Vagina (tissue), 2 donors: Measurements from ENCODE around the gene ST8SIA2. TPM values are rescaled to one million over a fixed set of nuclear protein-coding genes. Genes with fewer than 3 reads are reported as not detected.

Source experiments
- DNase-seq, 2 donors: peaks; one replicate each; pipeline ENCODE4 v3.0.0-alpha.2; 2017; ENCODE audit errors: extremely low spot score in 2 of 2
- H3K27ac ChIP-seq: fragments of 200-600 bp; sonication (generic); one replicate; pipeline ENCODE4 v1.5.1; 2019
- H3K27me3 ChIP-seq: fragments of 200-600 bp; sonication (generic); one replicate; pipeline ENCODE4 v1.5.1; 2019
- H3K36me3 ChIP-seq, 2 donors: fragments of 200-600 bp; sonication (generic); one replicate each; pipeline ENCODE4 v1.5.1; 2017 to 2019
- H3K4me1 ChIP-seq: fragments of 200-600 bp; sonication (generic); one replicate; pipeline ENCODE4 v1.5.1; 2019
- H3K4me3 ChIP-seq, 2 donors: fragments of 200-600 bp; sonication (generic); 1 replicate in 1 of 2; 2 replicates in 1 of 2; pipeline ENCODE4 v1.5.1; 2016 to 2019
- H3K9me3 ChIP-seq: fragments of 200-600 bp; sonication (generic); one replicate; pipeline ENCODE4 v1.5.1; 2019
- POLR2A ChIP-seq, 2 donors: fragments of 450-650 bp; IDR thresholded peaks; one replicate each; pipeline ENCODE4 v1.6.1; 2017; ENCODE audit warnings: antibody characterized with exemption in 2 of 2, mild to moderate bottlenecking in 2 of 2, moderate library complexity in 2 of 2
- POLR2AphosphoS5 ChIP-seq, 2 donors: sonication (generic); formaldehyde crosslinking; IDR thresholded peaks; one replicate each; pipeline ENCODE4 v1.9.0; 2017; ENCODE audit warnings: antibody characterized with exemption in 2 of 2, mild to moderate bottlenecking in 2 of 2, low read depth in 1 of 2; ENCODE audit not compliant: insufficient read depth in 1 of 2
- intact Hi-C: fragments of 100-400 bp; cut with DNase I; formaldehyde crosslinking; loops from one replicate; pipeline ENCODE4 v1.15.1; 2023
- total RNA-seq: library from RNA; depleted of rRNA; stranded (reverse); fragments of >200 nt; gene quantifications from one replicate; pipeline ENCODE4 v1.2.3, GENCODE V29; 2016
- TF ChIP-seq, protein P1 (sequence below), 3 experiments: fragments of 450-650 bp in 2 of 3; fragments of 200-600 bp in 1 of 3; sonication (generic) in 1 of 3; IDR thresholded peaks; one replicate each; pipeline ENCODE4 v1.5.1; 2017 to 2019; ENCODE audit warnings: antibody characterized with exemption in 3 of 3, mild to moderate bottlenecking in 2 of 3, moderate library complexity in 2 of 3

Gene ST8SIA2
- total RNA-seq, 1 donor from 2014 or later, result not detected

DNA sequence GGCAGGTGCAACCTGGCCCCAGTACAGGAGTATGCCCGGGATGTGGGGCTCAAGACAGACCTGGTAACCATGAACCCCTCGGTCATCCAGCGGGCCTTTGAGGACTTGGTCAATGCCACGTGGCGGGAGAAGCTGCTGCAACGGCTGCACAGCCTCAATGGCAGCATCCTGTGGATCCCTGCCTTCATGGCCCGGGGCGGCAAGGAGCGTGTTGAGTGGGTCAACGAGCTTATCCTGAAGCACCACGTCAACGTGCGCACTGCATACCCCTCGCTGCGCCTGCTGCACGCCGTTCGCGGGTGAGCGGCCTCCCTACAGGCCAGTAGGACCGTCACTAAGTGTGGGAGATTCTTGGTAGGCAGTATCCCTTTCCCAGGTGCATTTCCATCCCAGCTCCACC is 51.0 kb downstream of the ST8SIA2 start:
- TF ChIP-seq POLR2A (IDR thresholded peaks at IDR 0.05), result no peak
- TF ChIP-seq POLR2AphosphoS5 (IDR thresholded peaks at IDR 0.05; ENCODE audit: insufficient read depth in 1 of 2, low read depth in 1 of 2), result no peak
- TF ChIP-seq, protein P1, sequence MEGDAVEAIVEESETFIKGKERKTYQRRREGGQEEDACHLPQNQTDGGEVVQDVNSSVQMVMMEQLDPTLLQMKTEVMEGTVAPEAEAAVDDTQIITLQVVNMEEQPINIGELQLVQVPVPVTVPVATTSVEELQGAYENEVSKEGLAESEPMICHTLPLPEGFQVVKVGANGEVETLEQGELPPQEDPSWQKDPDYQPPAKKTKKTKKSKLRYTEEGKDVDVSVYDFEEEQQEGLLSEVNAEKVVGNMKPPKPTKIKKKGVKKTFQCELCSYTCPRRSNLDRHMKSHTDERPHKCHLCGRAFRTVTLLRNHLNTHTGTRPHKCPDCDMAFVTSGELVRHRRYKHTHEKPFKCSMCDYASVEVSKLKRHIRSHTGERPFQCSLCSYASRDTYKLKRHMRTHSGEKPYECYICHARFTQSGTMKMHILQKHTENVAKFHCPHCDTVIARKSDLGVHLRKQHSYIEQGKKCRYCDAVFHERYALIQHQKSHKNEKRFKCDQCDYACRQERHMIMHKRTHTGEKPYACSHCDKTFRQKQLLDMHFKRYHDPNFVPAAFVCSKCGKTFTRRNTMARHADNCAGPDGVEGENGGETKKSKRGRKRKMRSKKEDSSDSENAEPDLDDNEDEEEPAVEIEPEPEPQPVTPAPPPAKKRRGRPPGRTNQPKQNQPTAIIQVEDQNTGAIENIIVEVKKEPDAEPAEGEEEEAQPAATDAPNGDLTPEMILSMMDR (IDR thresholded peaks at IDR 0.05), result no peak
- Histone ChIP-seq H3K4me1 (no peaks in the 10 kb centered on the region), H3K9me3 (no peaks in the 10 kb centered on the region), H3K27ac (no peak overlapping the region), H3K4me3 (no peak overlapping the region), H3K27me3 (no peaks in the 10 kb centered on the region), H3K36me3 (no peaks in the 10 kb centered on the region)
- no peak for DNase-seq
- intact Hi-C loops, result no loop called here

DNA sequence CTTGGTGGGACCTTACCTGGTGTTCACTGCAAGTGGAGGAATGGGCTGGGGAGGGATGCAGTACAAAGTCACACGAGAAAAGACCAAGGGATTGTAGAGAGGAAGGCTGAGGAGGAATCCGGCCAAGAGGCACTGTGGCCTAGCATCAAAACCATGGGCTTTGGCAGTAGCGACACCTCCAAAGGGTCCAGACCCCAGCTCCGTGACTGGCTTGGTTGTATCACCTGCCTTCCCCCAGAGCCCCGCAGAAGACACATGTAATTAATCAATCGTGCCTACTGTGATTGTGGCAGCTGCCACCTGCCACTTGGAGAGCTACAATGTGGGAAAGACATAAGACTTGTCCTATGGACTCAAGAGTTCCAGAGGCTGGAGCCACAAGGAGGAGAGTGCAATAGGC is 54.7 kb downstream of the ST8SIA2 start:
- intact Hi-C loops, result no loop called here

DNA sequence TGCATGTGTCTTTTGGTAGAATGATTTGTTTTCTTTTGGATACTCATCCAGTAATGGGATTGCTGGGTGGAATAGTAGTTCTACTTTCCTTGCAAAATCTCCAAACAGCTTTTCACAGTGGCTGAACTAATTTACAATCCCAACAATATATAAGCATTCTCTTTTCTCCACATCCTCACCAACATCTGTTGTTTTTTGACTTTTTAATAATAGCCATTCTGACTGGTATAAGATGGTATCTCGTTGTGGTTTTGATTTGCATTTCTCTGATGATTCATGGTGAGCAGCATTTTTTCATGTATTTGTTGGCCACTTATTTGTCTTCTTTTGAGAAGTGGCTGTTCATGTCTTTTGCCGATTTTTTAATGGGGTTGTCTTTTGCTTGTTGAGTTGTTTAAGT is 55.8 kb downstream of the ST8SIA2 start:
- no peaks in the 10 kb centered on the region for H3K36me3 ChIP-seq
- intact Hi-C loops, result no loop called here

More for the DNA sequence above, 54.7 kb downstream of the ST8SIA2 start:
- H3K4me1 ChIP-seq, result no peaks in the 10 kb centered on the region
- H3K27me3 ChIP-seq, result no peaks in the 10 kb centered on the region
- H3K27ac ChIP-seq, result no peak overlapping the region
- H3K36me3 ChIP-seq, result no peaks in the 10 kb centered on the region
- DNase-seq, result no peak
- no peak overlapping the region for H3K4me3 ChIP-seq
- no peaks in the 10 kb centered on the region for H3K9me3 ChIP-seq
- TF ChIP-seq POLR2AphosphoS5 (IDR thresholded peaks at IDR 0.05; ENCODE audit: insufficient read depth in 1 of 2, low read depth in 1 of 2), result no peak

DNA sequence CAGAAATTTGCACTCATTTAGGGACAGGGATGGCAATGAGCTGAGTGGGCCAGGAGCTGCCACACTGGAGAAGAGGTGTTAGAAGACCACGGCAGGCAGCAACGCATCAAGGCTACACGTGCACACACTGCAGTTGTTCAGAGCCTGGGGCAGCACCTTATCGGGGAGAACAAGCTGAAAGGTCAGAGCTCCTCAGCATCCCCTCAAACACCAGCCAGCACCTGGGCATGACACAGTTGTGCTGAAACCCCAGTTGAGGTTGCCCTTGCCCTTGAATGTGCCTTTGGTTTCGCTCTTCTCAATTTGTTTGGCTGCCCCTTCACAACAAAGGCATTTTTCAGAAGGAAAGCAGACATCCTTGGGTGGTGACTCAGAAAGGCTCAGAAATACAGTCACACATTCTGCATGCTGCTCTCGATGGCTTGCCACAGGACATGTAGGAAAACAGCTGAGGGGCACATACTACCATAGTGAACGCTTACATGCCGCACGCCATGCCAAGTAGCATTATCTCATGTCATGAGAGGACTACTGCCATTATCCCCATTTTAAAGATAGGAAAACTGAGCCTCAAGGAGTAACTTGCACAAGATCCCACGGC is 57.6 kb downstream of the ST8SIA2 start:
- TF ChIP-seq, protein P1 (IDR thresholded peaks at IDR 0.05), result no peak
- no peak for TF ChIP-seq POLR2A (IDR thresholded peaks at IDR 0.05)
- no peak for TF ChIP-seq POLR2AphosphoS5 (IDR thresholded peaks at IDR 0.05; ENCODE audit: insufficient read depth in 1 of 2, low read depth in 1 of 2)

More for the DNA sequence above, 55.8 kb downstream of the ST8SIA2 start:
- TF ChIP-seq, protein P1 (IDR thresholded peaks at IDR 0.05), result no peak
- no peak for TF ChIP-seq POLR2A (IDR thresholded peaks at IDR 0.05)
- TF ChIP-seq POLR2AphosphoS5 (IDR thresholded peaks at IDR 0.05; ENCODE audit: insufficient read depth in 1 of 2, low read depth in 1 of 2), result no peak
- H3K27ac ChIP-seq, result no peak overlapping the region
- H3K4me1 ChIP-seq, result no peaks in the 10 kb centered on the region
- H3K9me3 ChIP-seq, result no peaks in the 10 kb centered on the region
- no peak overlapping the region for H3K4me3 ChIP-seq
- no peak for DNase-seq
- no peaks in the 10 kb centered on the region for H3K27me3 ChIP-seq

DNA sequence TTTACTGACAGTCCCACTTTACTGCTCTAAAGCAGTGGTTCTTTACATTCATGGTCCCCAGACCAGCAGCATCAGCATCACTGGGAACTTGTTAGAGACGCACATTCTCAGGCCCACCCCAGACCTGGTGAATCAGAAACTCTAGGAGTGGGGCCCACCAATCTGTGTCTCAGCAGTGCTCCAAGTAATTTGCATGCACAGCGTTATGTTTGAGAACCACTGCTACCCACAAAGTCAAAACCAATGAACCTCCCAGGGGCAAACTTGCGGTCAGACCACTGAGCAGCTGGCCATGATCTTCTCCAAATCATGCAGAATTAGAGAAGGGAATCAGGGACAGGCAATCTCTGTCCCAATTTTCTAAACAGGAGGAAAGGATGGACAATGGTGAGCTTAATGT is 58.5 kb downstream of the ST8SIA2 start:
- Histone ChIP-seq H3K4me1 (no peaks in the 10 kb centered on the region), H3K27ac (no peak overlapping the region), H3K36me3 (no peaks in the 10 kb centered on the region), H3K4me3 (no peak overlapping the region), H3K27me3 (no peaks in the 10 kb centered on the region), H3K9me3 (no peaks in the 10 kb centered on the region)
- intact Hi-C loops, result no loop called here
- DNase-seq, result no peak
- TF ChIP-seq POLR2AphosphoS5 (IDR thresholded peaks at IDR 0.05; ENCODE audit: insufficient read depth in 1 of 2, low read depth in 1 of 2) (no peak), POLR2A (IDR thresholded peaks at IDR 0.05) (no peak)
- TF ChIP-seq, protein P1 (IDR thresholded peaks at IDR 0.05), result no peak

More for the DNA sequence above, 57.6 kb downstream of the ST8SIA2 start:
- no peak overlapping the region for H3K27ac ChIP-seq
- H3K4me1 ChIP-seq, result no peaks in the 10 kb centered on the region
- DNase-seq, result no peak
- H3K27me3 ChIP-seq, result no peaks in the 10 kb centered on the region
- H3K36me3 ChIP-seq, result no peaks in the 10 kb centered on the region
- no peaks in the 10 kb centered on the region for H3K9me3 ChIP-seq
- intact Hi-C loops, result no loop called here
- H3K4me3 ChIP-seq, result no peak overlapping the region
